ENCODE results near the gene PPFIBP2.

GRCh38 chr11:7485186-7486097 lies 28.4 kb upstream of the PPFIBP2 start, which contains the start of gene OLFML1:
- TF ChIP-seq POLR2A (IDR thresholded peaks at IDR 0.05; ENCODE audit: borderline replicate concordance, extremely low read depth, insufficient read depth, insufficient read length) = no peak
- TF ChIP-seq CTCF (IDR thresholded peaks at IDR 0.05 in 2 of 3, conservative IDR thresholded peaks at IDR 0.05 in 1 of 3; ENCODE audit: borderline replicate concordance in 1 of 3, insufficient read depth in 1 of 3, low read depth in 2 of 3, low read length in 2 of 3) = no peak
- no peak for TF ChIP-seq POLR2AphosphoS5 (IDR thresholded peaks at IDR 0.05; ENCODE audit: low read depth, low read length)
- TF ChIP-seq MAX (IDR thresholded peaks at IDR 0.05) = no peak
- no peak for TF ChIP-seq ZNF274 (IDR thresholded peaks at IDR 0.05; ENCODE audit: low read depth, low read length)
- no peak for TF ChIP-seq YY1 (IDR thresholded peaks at IDR 0.05; ENCODE audit: extremely low read depth, insufficient replicate concordance, low read depth, low read length)
- no peak for TF ChIP-seq ATF3 (IDR thresholded peaks at IDR 0.05)
- TF ChIP-seq SRF (IDR thresholded peaks at IDR 0.05; ENCODE audit: low read depth) = no peak
- TF ChIP-seq CBX3 (IDR thresholded peaks at IDR 0.05; ENCODE audit: low read depth) = no peak

All from HCT116 (cell line).